ENCODE measurements around the gene HTRA3. TPM values are rescaled to one million over a fixed set of nuclear protein-coding genes. Genes with fewer than 3 reads are reported as not detected.

The HTRA3 gene
- total and polyA plus RNA-seq, 4 experiments from 2014 or later = not detected

DNA sequence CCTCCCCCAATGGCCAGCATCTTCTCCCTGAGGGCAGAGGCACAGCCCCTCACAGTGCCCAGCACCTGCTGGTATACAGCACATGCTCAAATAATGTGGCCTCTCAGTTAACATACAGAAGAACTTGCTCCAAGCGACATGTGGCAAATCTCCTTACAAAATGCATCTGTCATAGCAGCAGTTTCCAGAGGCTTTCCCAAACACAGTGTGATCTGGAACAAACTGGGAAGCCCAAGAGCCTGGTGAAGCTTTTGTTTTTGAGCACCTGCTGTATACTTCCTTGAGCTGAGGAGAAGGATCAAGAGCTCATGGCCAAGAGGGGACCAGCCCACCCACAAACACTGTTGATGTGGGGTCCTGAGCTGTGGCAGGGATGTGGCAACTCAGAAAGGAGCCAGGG lies 34.8 kb upstream of the HTRA3 start:
- Mint-ChIP-seq H3K4me3 (peak overlapping the region in 1 of 8 donors; percentile 52), H3K27ac (peak overlapping the region in 2 of 7 donors; percentile 21 to 65), H3K36me3 (peaks cover 0 to 16% of the 10 kb centered on the region in 2 donors), H3K4me1 (peaks cover 8 to 13% (median 10%) of the 10 kb centered on the region in 4 donors), H3K9me3 (no peaks in the 10 kb centered on the region), H3K27me3 (no peaks in the 10 kb centered on the region)
- ChIA-PET POLR2A (ENCODE audit: partially characterized antibody) (no interaction called here), CTCF (ENCODE audit: partially characterized antibody) (no interaction called here)
- peaks cover 4% of the 10 kb centered on the region for H3K4me1 ChIP-seq (ENCODE audit: insufficient read depth, low read length)
- no peaks in the 10 kb centered on the region for H3K9me3 ChIP-seq (ENCODE audit: control insufficient read depth in 1 of 2, low read length in 2 of 2)
- intact Hi-C loops (cut with micrococcal nuclease) = no loop called here
- peak in 1 of 5 donors; percentile 12 for DNase-seq
- no peak overlapping the region for H3K4me3 ChIP-seq (ENCODE audit: low read length in 2 of 2)
- H3K27ac ChIP-seq (ENCODE audit: low read depth, low read length) = no peak overlapping the region
- no peaks in the 10 kb centered on the region for H3K27me3 ChIP-seq (ENCODE audit: insufficient read depth, low read length)
- H3K36me3 ChIP-seq (ENCODE audit: insufficient read depth, low read length) = peaks cover 20% of the 10 kb centered on the region

DNA sequence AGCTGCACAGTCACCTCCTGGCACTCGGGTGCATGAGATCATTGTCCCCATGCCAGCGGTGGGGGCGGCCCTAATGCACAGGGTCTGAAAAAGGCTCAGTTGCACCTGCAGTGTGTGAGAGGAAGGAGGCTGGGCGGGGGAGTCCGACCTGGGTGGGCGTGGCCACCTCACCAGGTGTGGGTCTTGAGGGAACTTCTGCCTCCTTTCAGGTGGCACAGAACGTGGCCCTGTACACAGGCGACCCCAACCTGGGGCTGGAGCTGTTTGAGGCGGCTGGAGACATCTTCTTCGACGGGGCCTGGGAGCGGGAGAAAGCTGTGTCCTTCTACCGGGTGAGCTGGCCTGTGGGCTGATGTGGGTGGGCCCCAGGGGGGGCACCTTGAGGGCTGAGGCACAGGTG lies 34.3 kb upstream of the HTRA3 start:
- Histone ChIP-seq H3K9me3 (ENCODE audit: control insufficient read depth in 1 of 2, low read length in 2 of 2) (no peaks in the 10 kb centered on the region), H3K27ac (ENCODE audit: low read depth, low read length) (no peak overlapping the region), H3K27me3 (ENCODE audit: insufficient read depth, low read length) (no peaks in the 10 kb centered on the region), H3K36me3 (ENCODE audit: insufficient read depth, low read length) (peaks cover 20% of the 10 kb centered on the region), H3K4me1 (ENCODE audit: insufficient read depth, low read length) (peaks cover 4% of the 10 kb centered on the region), H3K4me3 (ENCODE audit: low read length in 2 of 2) (no peak overlapping the region)
- ChIA-PET POLR2A (ENCODE audit: partially characterized antibody) (no interaction called here), CTCF (ENCODE audit: partially characterized antibody) (interaction anchor here (2.1 kb wide), 1 partner anchor 58 kb away, joined by 7 read pairs; no protein-coding TSS in a partner anchor)
- peak in 1 of 5 donors; percentile 3 for DNase-seq
- Mint-ChIP-seq H3K27ac (peak overlapping the region in 2 of 7 donors; percentile 42 to 65), H3K36me3 (peaks cover 0 to 16% of the 10 kb centered on the region in 2 donors), H3K4me3 (no peak overlapping the region), H3K4me1 (peaks cover 7 to 12% (median 10%) of the 10 kb centered on the region in 4 donors), H3K9me3 (no peaks in the 10 kb centered on the region), H3K27me3 (no peaks in the 10 kb centered on the region)
- intact Hi-C loops (cut with micrococcal nuclease) = no loop called here

DNA sequence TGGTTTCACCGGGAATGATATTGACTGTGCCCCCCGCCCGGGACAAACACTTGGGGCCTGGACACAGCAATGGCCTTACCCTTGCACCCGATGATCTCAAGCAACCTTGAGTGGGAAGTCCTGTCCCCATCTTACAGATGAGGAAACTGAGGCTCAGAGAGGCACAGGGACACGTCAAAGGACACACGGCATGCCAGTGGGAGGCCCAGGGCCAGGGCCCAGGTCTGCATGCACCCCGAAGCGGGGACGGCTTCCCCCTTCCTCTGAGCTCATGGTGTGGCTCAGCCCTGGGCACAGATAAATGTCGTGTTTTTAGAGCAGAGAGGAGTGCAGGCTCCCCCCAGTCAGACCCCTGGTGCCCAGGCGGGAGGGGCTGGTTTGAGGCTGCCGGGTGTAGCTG lies 33.9 kb upstream of the HTRA3 start:
- H3K27ac ChIP-seq (ENCODE audit: low read depth, low read length) = no peak overlapping the region
- ChIA-PET POLR2A (ENCODE audit: partially characterized antibody) (no interaction called here), CTCF (ENCODE audit: partially characterized antibody) (interaction anchor here (2.1 kb wide), 1 partner anchor 59 kb away, joined by 7 read pairs; no protein-coding TSS in a partner anchor)
- intact Hi-C loops (cut with micrococcal nuclease) = no loop called here
- Mint-ChIP-seq H3K36me3 (peaks cover 0 to 16% of the 10 kb centered on the region in 2 donors), H3K4me3 (no peak overlapping the region), H3K9me3 (no peaks in the 10 kb centered on the region), H3K27ac (no peak overlapping the region), H3K27me3 (no peaks in the 10 kb centered on the region), H3K4me1 (peaks cover 4 to 9% (median 5%) of the 10 kb centered on the region in 4 donors)
- H3K4me1 ChIP-seq (ENCODE audit: insufficient read depth, low read length) = peaks cover 4% of the 10 kb centered on the region
- no peak overlapping the region for H3K4me3 ChIP-seq (ENCODE audit: low read length in 2 of 2)
- peak in 1 of 5 donors; percentile 24 for DNase-seq
- H3K27me3 ChIP-seq (ENCODE audit: insufficient read depth, low read length) = no peaks in the 10 kb centered on the region
- H3K36me3 ChIP-seq (ENCODE audit: insufficient read depth, low read length) = peaks cover 20% of the 10 kb centered on the region
- no peaks in the 10 kb centered on the region for H3K9me3 ChIP-seq (ENCODE audit: control insufficient read depth in 1 of 2, low read length in 2 of 2)

DNA sequence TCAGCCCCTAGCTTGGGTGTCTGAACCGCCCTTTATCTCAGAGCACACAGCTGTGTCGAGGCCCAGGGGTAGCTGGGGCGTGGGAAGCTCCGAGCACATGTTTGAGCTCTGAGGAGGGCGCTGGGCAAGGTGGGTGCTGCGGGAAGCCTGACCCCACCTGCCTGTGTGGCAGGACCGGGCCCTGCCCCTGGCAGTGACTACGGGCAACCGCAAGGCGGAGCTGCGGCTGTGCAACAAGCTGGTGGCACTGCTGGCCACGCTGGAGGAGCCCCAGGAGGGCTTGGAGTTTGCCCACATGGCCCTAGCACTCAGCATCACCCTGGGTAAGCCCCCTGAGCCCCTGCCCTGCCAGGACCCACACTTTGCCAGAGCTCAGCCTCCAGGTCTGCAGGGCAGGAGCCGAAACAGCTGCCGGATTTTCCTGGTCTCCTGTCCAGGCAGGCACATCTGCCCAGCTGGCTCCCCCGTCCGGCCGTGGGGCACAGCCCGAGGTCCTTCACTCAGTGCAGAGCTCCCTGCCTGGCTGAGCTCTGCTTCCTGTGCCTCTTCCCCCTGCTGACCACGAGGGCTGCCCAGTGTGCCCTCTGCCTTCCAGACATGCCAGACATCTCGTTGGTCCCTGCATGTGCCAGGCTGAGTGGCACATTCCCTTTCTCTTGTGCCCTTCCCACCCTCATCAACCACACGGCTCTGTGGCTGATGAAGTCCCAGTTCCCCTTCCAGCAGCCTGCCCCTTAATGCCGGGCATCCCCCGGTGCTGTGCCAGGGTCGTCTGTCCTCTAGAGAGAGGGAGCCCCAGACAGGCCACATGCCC lies 33.2 kb upstream of the HTRA3 start:
- H3K27me3 Mint-ChIP-seq = no peaks in the 10 kb centered on the region
- peaks cover 4% of the 10 kb centered on the region for H3K4me1 ChIP-seq (ENCODE audit: insufficient read depth, low read length)
- H3K9me3 Mint-ChIP-seq = no peaks in the 10 kb centered on the region
- peaks cover 20% of the 10 kb centered on the region for H3K36me3 ChIP-seq (ENCODE audit: insufficient read depth, low read length)
- H3K4me1 Mint-ChIP-seq = peaks cover 4 to 6% (median 5%) of the 10 kb centered on the region in 4 donors
- H3K36me3 Mint-ChIP-seq = peaks cover 0 to 17% of the 10 kb centered on the region in 2 donors
- H3K27ac ChIP-seq (ENCODE audit: low read depth, low read length) = no peak overlapping the region
- peak overlapping the region in 2 of 7 donors; percentile 38 to 57 for H3K27ac Mint-ChIP-seq
- CTCF ChIA-PET (ENCODE audit: partially characterized antibody) = interaction anchor here (2.1 kb wide), 1 partner anchor 60 kb away, joined by 7 read pairs; no protein-coding TSS in a partner anchor
- no peaks in the 10 kb centered on the region for H3K9me3 ChIP-seq (ENCODE audit: control insufficient read depth in 1 of 2, low read length in 2 of 2)
- intact Hi-C loops (cut with micrococcal nuclease) = no loop called here
- no peak overlapping the region for H3K4me3 Mint-ChIP-seq
- POLR2A ChIA-PET (ENCODE audit: partially characterized antibody) = no interaction called here
- no peaks in the 10 kb centered on the region for H3K27me3 ChIP-seq (ENCODE audit: insufficient read depth, low read length)
- DNase-seq = peak in 1 of 5 donors; percentile 11
- no peak overlapping the region for H3K4me3 ChIP-seq (ENCODE audit: low read length in 2 of 2)

DNA sequence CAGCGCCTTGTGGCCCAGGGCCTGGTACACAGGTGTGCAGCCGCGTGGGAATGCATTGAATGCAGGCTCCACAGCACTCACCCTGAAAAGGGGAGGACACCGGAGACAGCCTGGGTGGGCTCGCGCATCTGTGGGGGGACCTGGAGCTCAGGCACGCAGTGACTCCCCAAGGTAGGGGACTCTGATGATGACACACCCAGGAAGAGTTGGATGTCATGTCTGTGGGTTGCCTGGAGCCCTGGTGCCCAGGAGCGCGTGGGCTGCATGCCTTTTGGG lies 32.7 kb upstream of the HTRA3 start:
- Mint-ChIP-seq H3K4me1 (peaks cover 5 to 9% (median 8%) of the 10 kb centered on the region in 4 donors), H3K27ac (peak overlapping the region in 3 of 7 donors; percentile 7 to 48 (median 38)), H3K4me3 (peak overlapping the region in 1 of 8 donors; percentile 31), H3K9me3 (no peaks in the 10 kb centered on the region), H3K27me3 (no peaks in the 10 kb centered on the region), H3K36me3 (peaks cover 0 to 20% of the 10 kb centered on the region in 2 donors)
- Histone ChIP-seq H3K4me1 (ENCODE audit: insufficient read depth, low read length) (peaks cover 7% of the 10 kb centered on the region), H3K27me3 (ENCODE audit: insufficient read depth, low read length) (no peaks in the 10 kb centered on the region), H3K36me3 (ENCODE audit: insufficient read depth, low read length) (peaks cover 20% of the 10 kb centered on the region), H3K27ac (ENCODE audit: low read depth, low read length) (no peak overlapping the region), H3K4me3 (ENCODE audit: low read length in 2 of 2) (no peak overlapping the region), H3K9me3 (ENCODE audit: control insufficient read depth in 1 of 2, low read length in 2 of 2) (no peaks in the 10 kb centered on the region)
- DNase-seq = peak in 1 of 5 donors; percentile 9
- intact Hi-C loops (cut with micrococcal nuclease) = no loop called here
- CTCF ChIA-PET (ENCODE audit: partially characterized antibody) = interaction anchor here (2.1 kb wide), 1 partner anchor 60 kb away, joined by 7 read pairs; no protein-coding TSS in a partner anchor
- POLR2A ChIA-PET (ENCODE audit: partially characterized antibody) = no interaction called here

DNA sequence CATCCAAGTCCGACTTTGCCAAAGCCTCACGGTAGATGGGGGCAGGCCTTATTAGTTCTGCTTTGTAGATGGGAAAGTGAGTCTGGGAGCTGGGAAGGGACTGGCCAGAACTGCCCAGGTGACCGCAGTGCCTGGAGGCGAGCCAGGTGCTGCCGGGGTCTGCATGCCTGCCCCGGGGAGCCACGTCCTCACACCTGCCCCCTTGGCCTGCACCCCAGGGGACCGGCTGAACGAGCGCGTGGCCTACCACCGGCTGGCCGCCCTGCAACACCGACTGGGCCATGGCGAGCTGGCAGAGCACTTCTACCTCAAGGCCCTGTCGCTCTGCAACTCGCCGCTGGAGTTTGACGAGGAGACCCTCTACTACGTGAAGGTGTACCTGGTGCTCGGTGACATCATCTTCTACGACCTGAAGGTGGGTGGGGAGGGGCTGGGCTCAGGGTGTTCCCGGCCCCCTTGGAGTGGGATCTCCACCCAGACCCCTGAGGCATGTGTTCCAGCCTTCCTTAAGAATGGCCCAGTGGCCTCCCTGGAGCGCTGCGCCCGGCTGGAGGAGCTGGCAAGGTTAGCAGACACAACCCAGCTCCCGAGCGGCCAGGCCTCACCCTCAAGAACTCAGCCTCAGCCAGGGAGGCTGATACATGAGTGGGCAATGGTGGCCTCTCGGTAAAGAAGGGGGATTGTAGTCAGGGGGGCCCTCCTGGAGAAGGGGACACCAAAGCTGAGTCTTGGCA lies 32.1 kb upstream of the HTRA3 start:
- Histone ChIP-seq H3K4me3 (ENCODE audit: low read length in 2 of 2) (no peak overlapping the region), H3K27me3 (ENCODE audit: insufficient read depth, low read length) (no peaks in the 10 kb centered on the region), H3K9me3 (ENCODE audit: control insufficient read depth in 1 of 2, low read length in 2 of 2) (no peaks in the 10 kb centered on the region), H3K27ac (ENCODE audit: low read depth, low read length) (no peak overlapping the region), H3K36me3 (ENCODE audit: insufficient read depth, low read length) (peaks cover 20% of the 10 kb centered on the region), H3K4me1 (ENCODE audit: insufficient read depth, low read length) (peaks cover 13% of the 10 kb centered on the region)
- Mint-ChIP-seq H3K27me3 (no peaks in the 10 kb centered on the region), H3K9me3 (no peaks in the 10 kb centered on the region), H3K4me3 (no peak overlapping the region), H3K27ac (peak overlapping the region in 3 of 7 donors; percentile 24 to 48 (median 44)), H3K36me3 (peaks cover 0 to 21% of the 10 kb centered on the region in 2 donors), H3K4me1 (peaks cover 5 to 10% (median 8%) of the 10 kb centered on the region in 4 donors)
- intact Hi-C loops (cut with micrococcal nuclease) = no loop called here
- ChIA-PET CTCF (ENCODE audit: partially characterized antibody) (interaction anchor here (2.1 kb wide), 1 partner anchor 61 kb away, joined by 7 read pairs; no protein-coding TSS in a partner anchor), POLR2A (ENCODE audit: partially characterized antibody) (no interaction called here)
- peak in 1 of 5 donors; percentile 20 for DNase-seq

DNA sequence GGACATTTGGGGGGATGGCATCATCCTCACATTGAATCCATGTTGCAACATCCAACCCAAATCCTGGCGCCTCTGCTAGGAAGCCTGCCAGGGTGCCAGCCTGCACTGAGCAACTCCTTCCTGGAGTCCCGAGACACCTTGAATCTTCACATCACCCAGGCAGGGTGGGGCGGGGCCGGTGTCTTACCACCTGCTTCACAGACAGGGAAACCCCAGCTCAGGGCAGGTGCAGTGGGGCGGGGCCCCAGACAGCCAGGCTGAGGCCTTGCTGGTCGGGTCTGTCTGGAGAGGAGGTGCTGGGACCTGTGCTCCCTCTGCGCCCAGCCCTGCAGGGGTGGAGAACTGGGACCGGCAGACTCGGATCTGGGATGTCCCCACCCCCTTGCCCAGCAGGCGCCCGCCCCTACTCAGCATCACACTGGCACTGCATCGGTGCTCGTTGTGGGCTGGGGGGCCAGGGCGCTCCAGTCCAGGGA lies 31.5 kb upstream of the HTRA3 start:
- no peak overlapping the region for H3K4me3 ChIP-seq (ENCODE audit: low read length in 2 of 2)
- H3K27ac Mint-ChIP-seq = peak overlapping the region in 2 of 7 donors; percentile 24 to 44
- no peaks in the 10 kb centered on the region for H3K9me3 Mint-ChIP-seq
- ChIA-PET CTCF (ENCODE audit: partially characterized antibody) (no interaction called here), POLR2A (ENCODE audit: partially characterized antibody) (no interaction called here)
- peak in 4 of 5 donors; percentile 17 to 67 (median 28) for DNase-seq
- no peak overlapping the region for H3K4me3 Mint-ChIP-seq
- peaks cover 14% of the 10 kb centered on the region for H3K4me1 ChIP-seq (ENCODE audit: insufficient read depth, low read length)
- intact Hi-C loops (cut with micrococcal nuclease) = no loop called here
- peaks cover 0 to 21% of the 10 kb centered on the region in 2 donors for H3K36me3 Mint-ChIP-seq
- H3K9me3 ChIP-seq (ENCODE audit: control insufficient read depth in 1 of 2, low read length in 2 of 2) = no peaks in the 10 kb centered on the region
- H3K4me1 Mint-ChIP-seq = peaks cover 5 to 10% (median 8%) of the 10 kb centered on the region in 4 donors
- no peaks in the 10 kb centered on the region for H3K27me3 Mint-ChIP-seq
- peaks cover 19% of the 10 kb centered on the region for H3K36me3 ChIP-seq (ENCODE audit: insufficient read depth, low read length)
- no peaks in the 10 kb centered on the region for H3K27me3 ChIP-seq (ENCODE audit: insufficient read depth, low read length)
- no peak overlapping the region for H3K27ac ChIP-seq (ENCODE audit: low read depth, low read length)
